ENCODE data around the gene PBX3.

PBX3 gene

DNA sequence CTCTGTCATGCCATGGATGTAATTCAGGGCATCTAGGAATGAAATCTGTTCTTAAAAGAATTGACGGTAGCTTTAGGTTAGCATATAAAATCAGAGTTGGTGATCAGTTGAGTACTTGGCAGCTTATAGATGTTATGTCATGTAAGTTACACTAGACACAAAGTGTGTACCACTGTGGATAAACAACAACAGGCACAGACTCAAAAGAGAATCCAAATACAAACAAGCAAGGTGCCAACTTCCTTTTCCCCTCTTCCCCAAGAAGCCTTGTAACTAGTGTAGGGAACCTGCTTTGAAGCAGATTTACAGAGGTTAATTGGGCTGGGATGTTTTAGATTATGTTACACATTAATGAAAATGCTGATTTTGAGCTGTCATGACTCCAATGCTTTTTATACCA is 167.2 kb downstream of the PBX3 start:
- DNase-seq (ENCODE audit: insufficient read length), result no peak
- no peak for FAIRE-seq
- TF ChIP-seq POLR2A (IDR thresholded peaks at IDR 0.05; ENCODE audit: low read depth, low read length), result no peak
- TF ChIP-seq POLR2AphosphoS5 (IDR thresholded peaks at IDR 0.05; ENCODE audit: low read depth, low read length), result no peak

DNA sequence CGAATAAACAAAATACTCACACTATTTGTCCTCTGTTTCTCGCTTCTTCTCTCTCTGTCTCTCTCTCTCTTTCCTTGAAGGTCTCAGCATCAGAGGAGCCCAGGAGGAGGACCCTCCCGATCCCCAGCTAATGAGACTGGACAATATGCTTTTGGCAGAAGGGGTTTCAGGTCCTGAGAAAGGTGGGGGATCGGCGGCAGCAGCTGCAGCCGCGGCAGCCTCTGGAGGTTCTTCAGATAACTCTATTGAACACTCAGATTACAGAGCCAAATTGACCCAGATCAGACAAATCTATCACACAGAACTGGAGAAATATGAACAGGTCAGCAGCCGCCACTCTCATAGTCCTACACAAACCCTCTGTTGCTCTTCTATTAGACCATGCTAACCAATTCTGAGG is 168.4 kb downstream of the PBX3 start:
- TF ChIP-seq POLR2A (IDR thresholded peaks at IDR 0.05; ENCODE audit: low read depth, low read length), result no peak
- no peak for TF ChIP-seq TAF1 (IDR thresholded peaks at IDR 0.05; ENCODE audit: borderline replicate concordance, low read depth, low read length)
- TF ChIP-seq POLR2AphosphoS5 (IDR thresholded peaks at IDR 0.05; ENCODE audit: low read depth, low read length), result no peak
- no peak for FAIRE-seq
- DNase-seq (ENCODE audit: insufficient read length), result no peak

GRCh38 chr9:125919565-125919964 is 172.4 kb downstream of the PBX3 start:
- FAIRE-seq, result no peak
- TF ChIP-seq TAF1 (IDR thresholded peaks at IDR 0.05; ENCODE audit: borderline replicate concordance, low read depth, low read length), result no peak
- TF ChIP-seq POLR2A (IDR thresholded peaks at IDR 0.05; ENCODE audit: low read depth, low read length), result no peak
- TF ChIP-seq POLR2AphosphoS5 (IDR thresholded peaks at IDR 0.05; ENCODE audit: low read depth, low read length), result no peak
- no peak for DNase-seq (ENCODE audit: insufficient read length)

DNA sequence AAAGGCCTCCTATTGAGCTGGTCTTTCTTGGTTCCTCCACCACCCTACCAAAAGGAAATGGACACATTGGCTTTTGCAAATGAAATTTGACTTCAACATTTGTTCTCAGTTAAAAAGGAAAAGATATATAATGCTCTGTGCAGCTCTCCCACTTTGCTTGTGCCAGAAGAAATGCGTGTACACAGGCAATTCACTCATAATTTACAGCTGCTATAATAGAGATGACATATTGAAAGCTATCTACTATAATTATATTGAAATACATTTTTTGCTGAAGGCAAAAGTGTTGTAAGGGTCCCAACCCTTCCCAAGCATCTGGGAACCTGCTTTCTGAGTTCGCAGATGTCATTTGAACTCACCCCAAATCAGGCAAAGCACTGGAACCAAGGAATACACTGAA is 173.2 kb downstream of the PBX3 start:
- DNase-seq (ENCODE audit: insufficient read length) (no peak), FAIRE-seq (no peak)
- TF ChIP-seq POLR2A (IDR thresholded peaks at IDR 0.05; ENCODE audit: low read depth, low read length), result no peak
- TF ChIP-seq TAF1 (IDR thresholded peaks at IDR 0.05; ENCODE audit: borderline replicate concordance, low read depth, low read length), result no peak
- TF ChIP-seq POLR2AphosphoS5 (IDR thresholded peaks at IDR 0.05; ENCODE audit: low read depth, low read length), result no peak

- no peak for TF ChIP-seq POLR2A (IDR thresholded peaks at IDR 0.05; ENCODE audit: low read depth, low read length)
- no peak for TF ChIP-seq POLR2AphosphoS5 (IDR thresholded peaks at IDR 0.05; ENCODE audit: low read depth, low read length)
- no peak for TF ChIP-seq TAF1 (IDR thresholded peaks at IDR 0.05; ENCODE audit: borderline replicate concordance, low read depth, low read length)
- FAIRE-seq (no peak), DNase-seq (ENCODE audit: insufficient read length) (no peak)
Observed at GRCh38 chr9:125922854-125923253, 175.7 kb downstream of the PBX3 start.

DNA sequence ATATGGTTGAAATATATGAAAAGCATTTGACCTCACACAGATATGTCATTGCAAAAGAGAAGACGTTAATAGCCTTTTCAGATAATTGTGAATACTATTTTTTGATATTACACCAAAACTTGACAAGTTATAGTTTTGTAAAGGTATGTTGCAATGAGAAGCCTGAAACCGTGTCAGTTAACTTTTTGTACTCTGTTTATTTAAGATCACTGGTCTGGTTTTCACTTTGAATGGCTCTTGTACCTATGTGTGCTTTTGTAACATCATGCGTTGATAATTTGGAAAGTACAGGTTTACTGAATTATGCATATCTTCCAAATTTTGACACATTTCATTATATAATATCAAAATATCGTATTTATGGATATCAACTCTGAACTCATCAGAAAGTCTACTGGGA is 177.2 kb downstream of the PBX3 start:
- no peak for TF ChIP-seq POLR2A (IDR thresholded peaks at IDR 0.05; ENCODE audit: low read depth, low read length)
- no peak for TF ChIP-seq POLR2AphosphoS5 (IDR thresholded peaks at IDR 0.05; ENCODE audit: low read depth, low read length)
- no peak for TF ChIP-seq TAF1 (IDR thresholded peaks at IDR 0.05; ENCODE audit: borderline replicate concordance, low read depth, low read length)
- DNase-seq (ENCODE audit: insufficient read length) (no peak), FAIRE-seq (no peak)

- TF ChIP-seq POLR2AphosphoS5 (IDR thresholded peaks at IDR 0.05; ENCODE audit: low read depth, low read length), result no peak
- no peak for TF ChIP-seq POLR2A (IDR thresholded peaks at IDR 0.05; ENCODE audit: low read depth, low read length)
- TF ChIP-seq TAF1 (IDR thresholded peaks at IDR 0.05; ENCODE audit: borderline replicate concordance, low read depth, low read length), result no peak
- no peak for DNase-seq (ENCODE audit: insufficient read length)
- FAIRE-seq, result no peak
Observed at GRCh38 chr9:125926936-125927335, 179.8 kb downstream of the PBX3 start.

- no peak for TF ChIP-seq POLR2A (IDR thresholded peaks at IDR 0.05; ENCODE audit: low read depth, low read length)
- no peak for TF ChIP-seq POLR2AphosphoS5 (IDR thresholded peaks at IDR 0.05; ENCODE audit: low read depth, low read length)
- TF ChIP-seq TAF1 (IDR thresholded peaks at IDR 0.05; ENCODE audit: borderline replicate concordance, low read depth, low read length), result no peak
- DNase-seq (ENCODE audit: insufficient read length), result no peak
- FAIRE-seq, result no peak
Observed at GRCh38 chr9:125929846-125930245, 182.7 kb downstream of the PBX3 start.

- FAIRE-seq, result no peak
- DNase-seq (ENCODE audit: insufficient read length), result no peak
- TF ChIP-seq TAF1 (IDR thresholded peaks at IDR 0.05; ENCODE audit: borderline replicate concordance, low read depth, low read length) (no peak), POLR2A (IDR thresholded peaks at IDR 0.05; ENCODE audit: low read depth, low read length) (no peak), POLR2AphosphoS5 (IDR thresholded peaks at IDR 0.05; ENCODE audit: low read depth, low read length) (no peak)
Observed at GRCh38 chr9:125931211-125931610, 184.0 kb downstream of the PBX3 start.

- FAIRE-seq (no peak), DNase-seq (ENCODE audit: insufficient read length) (no peak)
- TF ChIP-seq TAF1 (IDR thresholded peaks at IDR 0.05; ENCODE audit: borderline replicate concordance, low read depth, low read length), result no peak
- TF ChIP-seq POLR2A (IDR thresholded peaks at IDR 0.05; ENCODE audit: low read depth, low read length), result no peak
- no peak for TF ChIP-seq POLR2AphosphoS5 (IDR thresholded peaks at IDR 0.05; ENCODE audit: low read depth, low read length)
Observed at GRCh38 chr9:125932012-125932411, 184.8 kb downstream of the PBX3 start.

GRCh38 chr9:125932746-125933455 is 185.7 kb downstream of the PBX3 start:
- no peak for TF ChIP-seq TAF1 (IDR thresholded peaks at IDR 0.05; ENCODE audit: borderline replicate concordance, low read depth, low read length)
- no peak for TF ChIP-seq POLR2A (IDR thresholded peaks at IDR 0.05; ENCODE audit: low read depth, low read length)
- no peak for TF ChIP-seq POLR2AphosphoS5 (IDR thresholded peaks at IDR 0.05; ENCODE audit: low read depth, low read length)
- FAIRE-seq (no peak), DNase-seq (ENCODE audit: insufficient read length) (no peak)

DNA sequence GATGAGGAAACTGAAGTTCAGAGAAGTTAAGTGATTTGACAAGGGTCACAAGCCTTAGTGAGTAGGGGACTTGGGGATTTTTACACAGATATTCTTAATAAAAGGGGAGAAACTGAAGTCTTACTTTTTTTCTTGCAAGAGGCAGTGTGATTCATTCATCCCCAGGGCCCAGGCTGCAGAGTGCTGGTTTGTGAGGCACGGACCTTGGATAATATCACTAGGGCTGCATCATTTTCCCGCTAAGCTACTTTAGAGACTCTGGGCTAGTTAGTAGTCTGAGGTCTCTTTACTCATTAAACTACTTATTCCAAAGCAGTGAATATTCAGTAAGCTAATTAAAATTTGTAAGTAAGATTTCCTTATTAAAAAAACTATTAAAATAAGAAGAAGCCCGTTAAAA is 195.0 kb downstream of the PBX3 start:
- DNase-seq (ENCODE audit: insufficient read length), result no peak
- TF ChIP-seq POLR2A (IDR thresholded peaks at IDR 0.05; ENCODE audit: low read depth, low read length) (no peak), TAF1 (IDR thresholded peaks at IDR 0.05; ENCODE audit: borderline replicate concordance, low read depth, low read length) (no peak), POLR2AphosphoS5 (IDR thresholded peaks at IDR 0.05; ENCODE audit: low read depth, low read length) (no peak)
- FAIRE-seq, result no peak
